ENCODE measurements around the gene SIVA1. TPM values are rescaled to one million over a fixed set of nuclear protein-coding genes. Genes with fewer than 3 reads are reported as not detected.

SIVA1 gene
- total RNA-seq = 67.8 and 73.8 TPM in 2 replicates

- DNase-seq (ENCODE audit: low read depth) = peak; percentile 100
- peak within 1 kb of the TSS; percentile 92 for H3K4me3 ChIP-seq (ENCODE audit: low read depth, low read length)
- no peak for TF ChIP-seq CTCF (IDR thresholded peaks at IDR 0.05; ENCODE audit: insufficient read depth, low read depth, low read length)
Measured at GRCh38 chr14:104752735-104753527, at the start of gene SIVA1. SIVA1 (plus strand) TSS chr14:104753147; CDS start chr14:104753202, 55 bp downstream.

GRCh38 chr14:104703269-104703668, 49.7 kb upstream of the SIVA1 start:
- DNase-seq (ENCODE audit: low read depth) = no peak
- no peak for TF ChIP-seq CTCF (IDR thresholded peaks at IDR 0.05; ENCODE audit: insufficient read depth, low read depth, low read length)
- H3K4me3 ChIP-seq (ENCODE audit: low read depth, low read length) = no peak overlapping the region

- TF ChIP-seq CTCF (IDR thresholded peaks at IDR 0.05; ENCODE audit: insufficient read depth, low read depth, low read length) = no peak
- DNase-seq (ENCODE audit: low read depth) = no peak
Measured at GRCh38 chr14:104704252-104704651, 48.7 kb upstream of the SIVA1 start.

GRCh38 chr14:104705340-104706047, 47.5 kb upstream of the SIVA1 start:
- no peak overlapping the region for H3K4me3 ChIP-seq (ENCODE audit: low read depth, low read length)
- DNase-seq (ENCODE audit: low read depth) = no peak
- TF ChIP-seq CTCF (IDR thresholded peaks at IDR 0.05; ENCODE audit: insufficient read depth, low read depth, low read length) = no peak

More at GRCh38 chr14:104704252-104704651, 48.7 kb upstream of the SIVA1 start:
- no peak overlapping the region for H3K4me3 ChIP-seq (ENCODE audit: low read depth, low read length)

- H3K4me3 ChIP-seq (ENCODE audit: low read depth, low read length) = no peak overlapping the region
- TF ChIP-seq CTCF (IDR thresholded peaks at IDR 0.05; ENCODE audit: insufficient read depth, low read depth, low read length) = no peak
- DNase-seq (ENCODE audit: low read depth) = no peak
Measured at GRCh38 chr14:104706733-104707607, 46.0 kb upstream of the SIVA1 start.
